ENCODE data around the gene SOD2. TPM values are rescaled to one million over a fixed set of nuclear protein-coding genes. Genes with fewer than 3 reads are reported as not detected.

The SOD2 gene
- total and polyA plus RNA-seq, 2 of the 13 experiments (the other 11 are each of a cell fraction or from before 2014, with no cell fraction given): 304 to 309 TPM

DNA sequence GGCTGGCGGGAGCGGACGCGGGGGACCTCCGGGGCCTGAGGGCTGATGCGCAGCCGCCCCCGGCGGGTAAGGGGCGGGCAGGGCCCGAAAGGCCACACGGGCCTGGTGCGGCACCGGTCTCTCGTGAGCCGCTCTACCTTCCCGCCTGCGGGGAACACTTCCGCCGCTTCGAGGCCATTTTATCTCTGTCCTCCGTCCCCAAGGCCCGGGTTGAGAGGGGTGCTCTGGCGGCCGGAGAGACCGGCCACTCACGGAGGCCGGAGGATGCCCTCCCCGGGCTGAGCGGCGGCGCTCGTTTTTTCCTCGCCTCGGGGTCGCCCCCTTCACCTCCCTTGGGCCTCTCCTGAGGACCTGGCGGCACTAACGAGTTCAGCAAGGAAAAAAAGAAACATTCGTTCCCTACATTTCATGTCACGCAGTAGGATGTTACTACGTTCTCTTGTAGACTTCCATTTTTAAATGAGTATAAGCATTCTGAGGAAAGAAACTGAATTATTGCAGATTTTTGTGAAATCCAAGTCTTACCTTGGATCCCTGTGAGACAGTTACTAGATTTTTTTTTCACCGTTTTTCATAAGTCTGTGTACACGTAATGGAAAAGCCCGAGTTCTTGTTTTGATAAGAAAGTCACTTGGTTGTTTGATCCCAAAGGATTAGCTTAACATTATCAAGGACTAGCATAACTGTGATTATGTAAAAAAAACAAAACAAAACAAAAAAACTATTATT, 34.8 kb upstream of the SOD2 start (continued):
- TF ChIP-seq, protein P1, sequence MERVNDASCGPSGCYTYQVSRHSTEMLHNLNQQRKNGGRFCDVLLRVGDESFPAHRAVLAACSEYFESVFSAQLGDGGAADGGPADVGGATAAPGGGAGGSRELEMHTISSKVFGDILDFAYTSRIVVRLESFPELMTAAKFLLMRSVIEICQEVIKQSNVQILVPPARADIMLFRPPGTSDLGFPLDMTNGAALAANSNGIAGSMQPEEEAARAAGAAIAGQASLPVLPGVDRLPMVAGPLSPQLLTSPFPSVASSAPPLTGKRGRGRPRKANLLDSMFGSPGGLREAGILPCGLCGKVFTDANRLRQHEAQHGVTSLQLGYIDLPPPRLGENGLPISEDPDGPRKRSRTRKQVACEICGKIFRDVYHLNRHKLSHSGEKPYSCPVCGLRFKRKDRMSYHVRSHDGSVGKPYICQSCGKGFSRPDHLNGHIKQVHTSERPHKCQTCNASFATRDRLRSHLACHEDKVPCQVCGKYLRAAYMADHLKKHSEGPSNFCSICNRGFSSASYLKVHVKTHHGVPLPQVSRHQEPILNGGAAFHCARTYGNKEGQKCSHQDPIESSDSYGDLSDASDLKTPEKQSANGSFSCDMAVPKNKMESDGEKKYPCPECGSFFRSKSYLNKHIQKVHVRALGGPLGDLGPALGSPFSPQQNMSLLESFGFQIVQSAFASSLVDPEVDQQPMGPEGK (CRISPR knock-in tag; IDR thresholded peaks at IDR 0.05): 0 out of 2 replicates have a peak, but pooled peaks have one; percentile 11
- no peak for TF ChIP-seq CEBPZ (IDR thresholded peaks at IDR 0.05; ENCODE audit: low read length)
- no peak for TF ChIP-seq ZNF292 (CRISPR knock-in tag; IDR thresholded peaks at IDR 0.05; ENCODE audit: borderline replicate concordance, low read depth)
- peak; percentile 50 for TF ChIP-seq ZFX (CRISPR knock-in tag; IDR thresholded peaks at IDR 0.05; ENCODE audit: low read depth)
- TF ChIP-seq FOXK2 (IDR thresholded peaks at IDR 0.05): no peak
- TF ChIP-seq NFYB (CRISPR knock-in tag; IDR thresholded peaks at IDR 0.05): no peak
- 0 out of 2 replicates have a peak, but pooled peaks have one; percentile 38 for TF ChIP-seq TFDP2 (CRISPR knock-in tag; IDR thresholded peaks at IDR 0.05)
- TF ChIP-seq, protein P2, sequence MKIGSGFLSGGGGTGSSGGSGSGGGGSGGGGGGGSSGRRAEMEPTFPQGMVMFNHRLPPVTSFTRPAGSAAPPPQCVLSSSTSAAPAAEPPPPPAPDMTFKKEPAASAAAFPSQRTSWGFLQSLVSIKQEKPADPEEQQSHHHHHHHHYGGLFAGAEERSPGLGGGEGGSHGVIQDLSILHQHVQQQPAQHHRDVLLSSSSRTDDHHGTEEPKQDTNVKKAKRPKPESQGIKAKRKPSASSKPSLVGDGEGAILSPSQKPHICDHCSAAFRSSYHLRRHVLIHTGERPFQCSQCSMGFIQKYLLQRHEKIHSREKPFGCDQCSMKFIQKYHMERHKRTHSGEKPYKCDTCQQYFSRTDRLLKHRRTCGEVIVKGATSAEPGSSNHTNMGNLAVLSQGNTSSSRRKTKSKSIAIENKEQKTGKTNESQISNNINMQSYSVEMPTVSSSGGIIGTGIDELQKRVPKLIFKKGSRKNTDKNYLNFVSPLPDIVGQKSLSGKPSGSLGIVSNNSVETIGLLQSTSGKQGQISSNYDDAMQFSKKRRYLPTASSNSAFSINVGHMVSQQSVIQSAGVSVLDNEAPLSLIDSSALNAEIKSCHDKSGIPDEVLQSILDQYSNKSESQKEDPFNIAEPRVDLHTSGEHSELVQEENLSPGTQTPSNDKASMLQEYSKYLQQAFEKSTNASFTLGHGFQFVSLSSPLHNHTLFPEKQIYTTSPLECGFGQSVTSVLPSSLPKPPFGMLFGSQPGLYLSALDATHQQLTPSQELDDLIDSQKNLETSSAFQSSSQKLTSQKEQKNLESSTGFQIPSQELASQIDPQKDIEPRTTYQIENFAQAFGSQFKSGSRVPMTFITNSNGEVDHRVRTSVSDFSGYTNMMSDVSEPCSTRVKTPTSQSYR (CRISPR knock-in tag; IDR thresholded peaks at IDR 0.05; ENCODE audit: borderline replicate concordance): no peak
- no peak for TF ChIP-seq ZBTB10 (CRISPR knock-in tag; IDR thresholded peaks at IDR 0.05; ENCODE audit: borderline replicate concordance)
- no peak for TF ChIP-seq CBFB (CRISPR knock-in tag; IDR thresholded peaks at IDR 0.05)
- TF ChIP-seq, protein P3, sequence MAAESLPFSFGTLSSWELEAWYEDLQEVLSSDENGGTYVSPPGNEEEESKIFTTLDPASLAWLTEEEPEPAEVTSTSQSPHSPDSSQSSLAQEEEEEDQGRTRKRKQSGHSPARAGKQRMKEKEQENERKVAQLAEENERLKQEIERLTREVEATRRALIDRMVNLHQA (CRISPR knock-in tag; IDR thresholded peaks at IDR 0.05): no peak
- no peak for TF ChIP-seq ZNF614 (CRISPR knock-in tag; IDR thresholded peaks at IDR 0.05; ENCODE audit: borderline replicate concordance)
- TF ChIP-seq ZNF160 (CRISPR knock-in tag; IDR thresholded peaks at IDR 0.05): 0 out of 2 replicates have a peak, but pooled peaks have one; percentile 10
- TF ChIP-seq KDM5A (IDR thresholded peaks at IDR 0.05; ENCODE audit: borderline replicate concordance, low read length): peak; percentile 52; the same call in 1 of the 2 replicates
- 0 out of 2 replicates have a peak, but pooled peaks have one; percentile 32 for TF ChIP-seq CENPT (CRISPR knock-in tag; IDR thresholded peaks at IDR 0.05; ENCODE audit: low read depth)
